GM19467 (cell line): Measurements from ENCODE around the gene HDAC8.
"Not testable (repeated sequence)": the region's sequence is repeated elsewhere in the genome, so short reads cannot be mapped to it uniquely, and the experiment has no call there.

Source experiments
- ATAC-seq: cut with Tn5 transposase; IDR thresholded peaks from one replicate; pipeline ENCODE4 v1.9.1; 2021; ENCODE audit warnings: mild to moderate bottlenecking, moderate library complexity; ENCODE audit not compliant: unreplicated experiment

The HDAC8 gene

GRCh38 chrX:72465889-72466288, 106.8 kb downstream of the HDAC8 start:
- ATAC-seq = no peak

GRCh38 chrX:72461766-72462165, 110.9 kb downstream of the HDAC8 start:
- no peak for ATAC-seq

- no peak for ATAC-seq
Observed at GRCh38 chrX:72461288-72461687, 111.4 kb downstream of the HDAC8 start.

- no peak for ATAC-seq
Observed at GRCh38 chrX:72460715-72461114, 111.9 kb downstream of the HDAC8 start.

GRCh38 chrX:72449034-72449433, 123.6 kb downstream of the HDAC8 start:
- not testable (repeated sequence) for ATAC-seq

GRCh38 chrX:72440764-72441163, 131.9 kb downstream of the HDAC8 start:
- not testable (repeated sequence) for ATAC-seq

- ATAC-seq = no peak
Observed at GRCh38 chrX:72436010-72436409, 136.6 kb downstream of the HDAC8 start.

- no peak for ATAC-seq
Observed at GRCh38 chrX:72430405-72430968, 142.2 kb downstream of the HDAC8 start.

- no peak for ATAC-seq
Observed at GRCh38 chrX:72421797-72422196, 150.8 kb downstream of the HDAC8 start.

GRCh38 chrX:72409993-72410392, 162.7 kb downstream of the HDAC8 start:
- ATAC-seq = no peak

GRCh38 chrX:72408885-72409284, 163.8 kb downstream of the HDAC8 start:
- ATAC-seq = no peak

GRCh38 chrX:72405136-72405535, 167.5 kb downstream of the HDAC8 start:
- ATAC-seq = not testable (repeated sequence)

- no peak for ATAC-seq
Observed at GRCh38 chrX:72402614-72403013, 170.0 kb downstream of the HDAC8 start.

- no peak for ATAC-seq
Observed at GRCh38 chrX:72399816-72400215, 172.8 kb downstream of the HDAC8 start.

GRCh38 chrX:72396117-72396516, 176.5 kb downstream of the HDAC8 start:
- ATAC-seq = no peak

- no peak for ATAC-seq
Observed at GRCh38 chrX:72395237-72395636, 177.4 kb downstream of the HDAC8 start.

GRCh38 chrX:72394518-72395170, 178.0 kb downstream of the HDAC8 start:
- no peak for ATAC-seq

- no peak for ATAC-seq
Observed at GRCh38 chrX:72393836-72394517, 178.7 kb downstream of the HDAC8 start.

GRCh38 chrX:72392816-72393800, 179.5 kb downstream of the HDAC8 start:
- ATAC-seq = no peak

- ATAC-seq = no peak
Observed at GRCh38 chrX:72392042-72392441, 180.6 kb downstream of the HDAC8 start.

- ATAC-seq = no peak
Observed at GRCh38 chrX:72387247-72387646, 185.4 kb downstream of the HDAC8 start.
